RWPE2 (cell line): ENCODE measurements around the gene RNF17.

Experiments
- ATAC-seq: fragments of 200-7000 bp; cut with Tn5 transposase; 3 replicates; pipeline ENCODE4 v1.9.1; 2021; ENCODE audit warnings: low read depth
- DNase-seq: peaks from one replicate; pipeline ENCODE4 v3.0.0-alpha.2; 2020; ENCODE audit warnings: low spot score
- H3K27ac ChIP-seq: fragments of 450-650 bp; 2 replicates; pipeline ENCODE4 v1.5.1; 2017; ENCODE audit warnings: mild to moderate bottlenecking; ENCODE audit not compliant: poor library complexity, severe bottlenecking
- H3K27me3 ChIP-seq: fragments of 250-450 bp; sonication (Bioruptor Pico); 2 replicates; pipeline ENCODE4 v1.5.1; 2021; ENCODE audit warnings: mild to moderate bottlenecking, moderate library complexity; ENCODE audit not compliant: insufficient read depth, poor library complexity, severe bottlenecking
- H3K36me3 ChIP-seq: fragments of 250-450 bp; sonication (Bioruptor Pico); 2 replicates; pipeline ENCODE4 v1.5.1; 2020; ENCODE audit warnings: low read depth, mild to moderate bottlenecking, moderate library complexity
- H3K4me1 ChIP-seq: fragments of 250-450 bp; sonication (Bioruptor Pico); 2 replicates; pipeline ENCODE4 v1.5.1; 2021; ENCODE audit warnings: mild to moderate bottlenecking, moderate library complexity; ENCODE audit not compliant: insufficient read depth, poor library complexity, severe bottlenecking
- H3K4me3 ChIP-seq: fragments of 250-450 bp; sonication (Bioruptor Pico); 2 replicates; pipeline ENCODE4 v1.5.1; 2021; ENCODE audit warnings: mild to moderate bottlenecking, moderate library complexity; ENCODE audit not compliant: severe bottlenecking
- H3K9me3 ChIP-seq: fragments of 250-450 bp; sonication (Bioruptor Pico); 2 replicates; pipeline ENCODE4 v1.5.1; 2021; ENCODE audit warnings: mild to moderate bottlenecking, moderate library complexity; ENCODE audit not compliant: severe bottlenecking
- TF ChIP-seq, protein P1 (sequence below): fragments of 450-650 bp; IDR thresholded peaks from one replicate; pipeline ENCODE4 v1.5.1; 2017; ENCODE audit warnings: mild to moderate bottlenecking, moderate library complexity; ENCODE audit not compliant: poor library complexity, severe bottlenecking

The RNF17 gene

DNA sequence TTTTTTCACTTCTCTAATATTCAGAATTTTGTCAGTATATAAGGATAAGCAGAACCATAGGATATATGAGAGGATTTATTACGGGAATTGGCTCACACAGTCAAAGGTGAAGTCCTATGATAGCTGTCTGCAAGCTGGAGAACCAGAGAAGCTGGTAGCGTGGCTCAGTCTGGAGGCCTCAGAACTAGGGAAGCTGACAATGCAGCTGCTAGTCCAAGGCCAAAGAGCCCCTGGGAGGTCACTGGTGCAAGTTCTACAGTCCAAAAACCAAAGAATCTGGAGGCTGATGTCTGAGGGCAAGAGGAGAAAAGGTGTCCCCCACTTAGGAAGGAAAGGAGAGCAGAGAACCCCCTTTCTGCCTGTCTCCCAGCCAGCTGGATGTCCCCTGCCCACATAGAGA lies 114.4 kb downstream of the RNF17 start:
- Histone ChIP-seq H3K27ac (no peak overlapping the region), H3K36me3 (peaks cover under 1% of the 10 kb centered on the region; the same call in 1 of the 2 replicates), H3K4me1 (no peaks in the 10 kb centered on the region), H3K27me3 (no peaks in the 10 kb centered on the region), H3K4me3 (no peak overlapping the region), H3K9me3 (no peaks in the 10 kb centered on the region)
- DNase-seq = no peak
- TF ChIP-seq, protein P1, sequence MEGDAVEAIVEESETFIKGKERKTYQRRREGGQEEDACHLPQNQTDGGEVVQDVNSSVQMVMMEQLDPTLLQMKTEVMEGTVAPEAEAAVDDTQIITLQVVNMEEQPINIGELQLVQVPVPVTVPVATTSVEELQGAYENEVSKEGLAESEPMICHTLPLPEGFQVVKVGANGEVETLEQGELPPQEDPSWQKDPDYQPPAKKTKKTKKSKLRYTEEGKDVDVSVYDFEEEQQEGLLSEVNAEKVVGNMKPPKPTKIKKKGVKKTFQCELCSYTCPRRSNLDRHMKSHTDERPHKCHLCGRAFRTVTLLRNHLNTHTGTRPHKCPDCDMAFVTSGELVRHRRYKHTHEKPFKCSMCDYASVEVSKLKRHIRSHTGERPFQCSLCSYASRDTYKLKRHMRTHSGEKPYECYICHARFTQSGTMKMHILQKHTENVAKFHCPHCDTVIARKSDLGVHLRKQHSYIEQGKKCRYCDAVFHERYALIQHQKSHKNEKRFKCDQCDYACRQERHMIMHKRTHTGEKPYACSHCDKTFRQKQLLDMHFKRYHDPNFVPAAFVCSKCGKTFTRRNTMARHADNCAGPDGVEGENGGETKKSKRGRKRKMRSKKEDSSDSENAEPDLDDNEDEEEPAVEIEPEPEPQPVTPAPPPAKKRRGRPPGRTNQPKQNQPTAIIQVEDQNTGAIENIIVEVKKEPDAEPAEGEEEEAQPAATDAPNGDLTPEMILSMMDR = no peak
- no peak for ATAC-seq

DNA sequence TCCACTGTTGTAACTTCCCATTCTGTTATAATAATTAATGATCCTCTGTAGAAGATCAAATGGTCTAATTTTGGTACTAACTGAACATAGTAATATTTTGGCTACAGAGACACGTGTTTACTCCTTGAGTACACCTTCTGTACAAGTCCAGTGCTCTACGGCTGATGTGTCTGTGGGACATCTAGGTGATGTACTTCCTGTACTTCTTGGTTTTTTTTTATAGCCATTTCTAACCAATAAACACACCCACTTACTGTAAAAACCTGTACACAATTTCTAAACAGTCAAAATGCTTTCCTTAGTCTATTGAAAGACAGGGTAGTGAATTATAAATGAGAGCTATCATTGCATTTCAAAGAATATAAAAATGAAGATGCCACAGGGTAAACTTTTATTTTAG lies 118.7 kb downstream of the RNF17 start:
- no peak for ATAC-seq

GRCh38 chr13:24887759-24888158 lies 123.8 kb downstream of the RNF17 start:
- no peaks in the 10 kb centered on the region for H3K27me3 ChIP-seq

More for the DNA sequence above, 118.7 kb downstream of the RNF17 start:
- Histone ChIP-seq H3K9me3 (no peaks in the 10 kb centered on the region), H3K36me3 (peaks cover 26% of the 10 kb centered on the region), H3K4me3 (no peak overlapping the region), H3K4me1 (no peaks in the 10 kb centered on the region), H3K27me3 (no peaks in the 10 kb centered on the region), H3K27ac (no peak overlapping the region)
- TF ChIP-seq, protein P1 = no peak
- no peak for DNase-seq

DNA sequence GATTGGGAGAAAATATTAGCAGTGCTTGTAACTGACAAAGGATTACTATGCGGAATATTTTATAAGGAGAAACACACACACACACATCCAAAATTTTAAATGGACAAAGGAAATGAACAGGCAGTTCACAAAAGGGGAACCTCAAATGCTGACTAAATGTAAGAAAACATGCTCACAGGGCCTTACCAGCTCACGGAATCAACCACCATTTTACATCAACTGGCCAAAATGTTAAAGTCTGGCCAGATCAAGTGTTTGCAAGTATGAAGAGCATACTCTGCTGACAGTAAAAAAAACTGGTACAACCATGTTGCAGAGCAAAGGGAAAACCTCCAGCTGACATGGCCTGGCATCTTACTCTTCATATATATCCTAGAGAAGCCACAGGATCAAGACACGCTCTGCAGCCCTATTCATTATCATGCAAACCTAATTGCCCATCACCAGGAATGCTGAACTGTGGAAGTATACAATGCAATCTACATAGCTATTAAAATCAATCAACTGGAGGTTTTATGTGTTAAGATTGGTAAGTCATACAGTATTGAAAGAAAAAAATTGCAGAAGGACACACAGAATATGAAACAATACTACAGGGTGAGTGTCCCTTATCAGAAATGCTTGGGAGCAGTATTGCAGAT lies 124.4 kb downstream of the RNF17 start:
- no peak overlapping the region for H3K27ac ChIP-seq
- H3K27me3 ChIP-seq = no peaks in the 10 kb centered on the region
- no peaks in the 10 kb centered on the region for H3K9me3 ChIP-seq
- no peaks in the 10 kb centered on the region for H3K4me1 ChIP-seq
- peaks cover 55% of the 10 kb centered on the region for H3K36me3 ChIP-seq
- H3K4me3 ChIP-seq = no peak overlapping the region
- no peak for ATAC-seq
- TF ChIP-seq, protein P1 = no peak
- DNase-seq = no peak

More at GRCh38 chr13:24887759-24888158, 123.8 kb downstream of the RNF17 start:
- H3K36me3 ChIP-seq = peaks cover 54% of the 10 kb centered on the region
- TF ChIP-seq, protein P1 = no peak
- ATAC-seq = no peak
- DNase-seq = no peak
- H3K4me1 ChIP-seq = no peaks in the 10 kb centered on the region
- no peak overlapping the region for H3K27ac ChIP-seq
- H3K9me3 ChIP-seq = no peaks in the 10 kb centered on the region
- H3K4me3 ChIP-seq = no peak overlapping the region

DNA sequence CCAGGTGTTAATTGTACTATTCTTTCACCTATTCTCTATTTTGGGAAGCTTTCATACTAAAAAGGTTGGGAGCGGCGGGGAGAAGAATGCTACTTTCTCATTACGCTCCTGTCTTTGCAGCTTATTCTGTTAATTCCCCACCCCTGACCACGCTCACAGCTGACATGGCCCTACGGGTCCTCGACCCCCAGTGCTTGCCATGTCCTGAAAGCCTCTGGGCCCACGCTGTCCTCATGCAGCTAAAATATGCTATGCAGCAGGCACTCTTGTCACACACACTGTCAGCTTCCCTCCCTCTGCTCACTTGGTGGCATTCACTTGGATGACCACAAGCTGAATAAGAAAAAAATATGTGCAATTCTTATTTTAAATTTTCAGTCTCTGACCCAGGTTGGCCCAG lies 126.3 kb downstream of the RNF17 start:
- peaks cover 49% of the 10 kb centered on the region for H3K36me3 ChIP-seq
- H3K4me3 ChIP-seq = no peak overlapping the region

More for the DNA sequence above, 126.3 kb downstream of the RNF17 start:
- DNase-seq = no peak
- H3K9me3 ChIP-seq = no peaks in the 10 kb centered on the region
- TF ChIP-seq, protein P1 = no peak
- H3K27ac ChIP-seq = no peak overlapping the region
- H3K27me3 ChIP-seq = no peaks in the 10 kb centered on the region
- ATAC-seq = no peak
- no peaks in the 10 kb centered on the region for H3K4me1 ChIP-seq
